WTC11 (cell line): ENCODE results near the gene SPRYD3. TPM values are rescaled to one million over a fixed set of nuclear protein-coding genes. Genes with fewer than 3 reads are reported as not detected.

Source experiments
- ATAC-seq: fragments of 200-7000 bp; cut with Tn5 transposase; 2 replicates; pipeline ENCODE4 v1.10.0; 2021; ENCODE audit warnings: mild to moderate bottlenecking, moderate library complexity
- CTCF ChIA-PET: fragments of 300-600 bp; sonication (Branson Sonifier 250); formaldehyde crosslinking; loops from one replicate; lab custom pipeline; 2021; ENCODE audit warnings: antibody characterized with exemption; lab: Charles Lee
- POLR2A ChIA-PET: fragments of 350-600 bp; sonication (Branson Sonifier 250); formaldehyde crosslinking; loops from one replicate; lab custom pipeline; 2021; ENCODE audit warnings: antibody characterized with exemption; lab: Charles Lee
- DNase-seq: peaks from one replicate; pipeline ENCODE4 v3.0.0; 2021; ENCODE audit warnings: low spot score
- H3K27ac Mint-ChIP-seq: 2 replicates; pipeline ENCODE4 v1.8.0; 2021; ENCODE audit warnings: mixed read lengths
- H3K27me3 Mint-ChIP-seq: 2 replicates; pipeline ENCODE4 v1.8.0; 2021; ENCODE audit warnings: low read depth, mild to moderate bottlenecking, moderate library complexity, mixed read lengths
- H3K36me3 Mint-ChIP-seq: 2 replicates; pipeline ENCODE4 v1.8.0; 2021; ENCODE audit warnings: mixed read lengths
- H3K4me1 Mint-ChIP-seq: 2 replicates; pipeline ENCODE4 v1.8.0; 2022; ENCODE audit warnings: mixed read lengths
- H3K4me3 Mint-ChIP-seq: 2 replicates; pipeline ENCODE4 v1.8.0; 2021; ENCODE audit warnings: mild to moderate bottlenecking, moderate library complexity, mixed read lengths
- H3K9me3 Mint-ChIP-seq: 2 replicates; pipeline ENCODE4 v1.8.0; 2021; ENCODE audit warnings: mixed read lengths
- ESRRA ChIP-seq: sonication (generic); formaldehyde crosslinking; IDR thresholded peaks from 2 replicates; pipeline ENCODE4 v1.8.1; 2022; ENCODE audit warnings: mild to moderate bottlenecking, missing genetic modification reagents, borderline replicate concordance
- ETV6 ChIP-seq: sonication (generic); formaldehyde crosslinking; IDR thresholded peaks from 2 replicates; pipeline ENCODE4 v1.8.1; 2022; ENCODE audit warnings: mild to moderate bottlenecking, missing genetic modification reagents
- FOXJ3 ChIP-seq: sonication (generic); formaldehyde crosslinking; IDR thresholded peaks from 2 replicates; pipeline ENCODE4 v1.9.0; 2021; ENCODE audit warnings: missing genetic modification reagents, mild to moderate bottlenecking, borderline replicate concordance
- GTF2I ChIP-seq: fragments of 250-450 bp; sonication (Bioruptor Pico); conservative IDR thresholded peaks from 2 replicates; pipeline ENCODE4 v1.4.0; 2021; ENCODE audit warnings: mild to moderate bottlenecking
- MXD4 ChIP-seq: fragments of 250-450 bp; sonication (Bioruptor Pico); IDR thresholded peaks from 2 replicates; pipeline ENCODE4 v1.8.0; 2021; ENCODE audit warnings: mild to moderate bottlenecking, moderate library complexity, borderline replicate concordance
- PRRX2 ChIP-seq: fragments of 250-450 bp; sonication (Bioruptor Pico); IDR thresholded peaks from 2 replicates; pipeline ENCODE4 v1.8.0; 2021; ENCODE audit warnings: mild to moderate bottlenecking
- RORB ChIP-seq: fragments of 250-450 bp; sonication (Bioruptor Pico); IDR thresholded peaks from 2 replicates; pipeline ENCODE4 v1.9.0; 2021; ENCODE audit warnings: mild to moderate bottlenecking
- TEAD4 ChIP-seq: sonication (generic); formaldehyde crosslinking; IDR thresholded peaks from 2 replicates; pipeline ENCODE4 v1.8.0; 2022; ENCODE audit warnings: mild to moderate bottlenecking, missing genetic modification reagents
- ZBTB21 ChIP-seq: sonication (generic); formaldehyde crosslinking; IDR thresholded peaks from 2 replicates; pipeline ENCODE4 v1.8.1; 2023; ENCODE audit warnings: mild to moderate bottlenecking, missing genetic modification reagents, borderline replicate concordance
- ZNF219 ChIP-seq: sonication (generic); formaldehyde crosslinking; IDR thresholded peaks from 2 replicates; pipeline ENCODE4 v1.8.0; 2023; ENCODE audit warnings: missing genetic modification reagents, mild to moderate bottlenecking, borderline replicate concordance
- ZNF317 ChIP-seq: sonication (generic); formaldehyde crosslinking; IDR thresholded peaks from 2 replicates; pipeline ENCODE4 v1.8.1; 2023; ENCODE audit warnings: low read depth, mild to moderate bottlenecking, moderate library complexity, missing genetic modification reagents, borderline replicate concordance
- total RNA-seq: library from RNA; stranded (reverse); gene quantifications from 3 replicates; pipeline ENCODE4 v1.2.3, GENCODE V29; 2021
- TF ChIP-seq, protein P1 (sequence below): fragments of 200-600 bp; IDR thresholded peaks from 2 replicates; pipeline ENCODE4 v1.8.0; 2022; ENCODE audit warnings: antibody characterized with exemption
- TF ChIP-seq, protein P2 (sequence below): sonication (generic); formaldehyde crosslinking; IDR thresholded peaks from 2 replicates; pipeline ENCODE4 v1.8.0; 2023; ENCODE audit warnings: missing genetic modification reagents
- TF ChIP-seq, protein P3 (sequence below): sonication (generic); formaldehyde crosslinking; conservative IDR thresholded peaks from 2 replicates; pipeline ENCODE4 v1.8.1; 2022; ENCODE audit warnings: mild to moderate bottlenecking, missing genetic modification reagents
- TF ChIP-seq, protein P4 (sequence below): sonication (generic); formaldehyde crosslinking; IDR thresholded peaks from 2 replicates; pipeline ENCODE4 v1.8.1; 2023; ENCODE audit warnings: mild to moderate bottlenecking, missing genetic modification reagents, moderate library complexity
- TF ChIP-seq, protein P5 (sequence below): sonication (generic); formaldehyde crosslinking; IDR thresholded peaks from 2 replicates; pipeline ENCODE4 v1.8.1; 2023; ENCODE audit warnings: mild to moderate bottlenecking, missing genetic modification reagents, moderate library complexity
- TF ChIP-seq, protein P6 (sequence below): sonication (generic); formaldehyde crosslinking; IDR thresholded peaks from 2 replicates; pipeline ENCODE4 v1.8.1; 2023; ENCODE audit warnings: mild to moderate bottlenecking, moderate library complexity, missing genetic modification reagents

The SPRYD3 gene
- total RNA-seq, 1 experiment from 2014 or later = 11.9 TPM

DNA sequence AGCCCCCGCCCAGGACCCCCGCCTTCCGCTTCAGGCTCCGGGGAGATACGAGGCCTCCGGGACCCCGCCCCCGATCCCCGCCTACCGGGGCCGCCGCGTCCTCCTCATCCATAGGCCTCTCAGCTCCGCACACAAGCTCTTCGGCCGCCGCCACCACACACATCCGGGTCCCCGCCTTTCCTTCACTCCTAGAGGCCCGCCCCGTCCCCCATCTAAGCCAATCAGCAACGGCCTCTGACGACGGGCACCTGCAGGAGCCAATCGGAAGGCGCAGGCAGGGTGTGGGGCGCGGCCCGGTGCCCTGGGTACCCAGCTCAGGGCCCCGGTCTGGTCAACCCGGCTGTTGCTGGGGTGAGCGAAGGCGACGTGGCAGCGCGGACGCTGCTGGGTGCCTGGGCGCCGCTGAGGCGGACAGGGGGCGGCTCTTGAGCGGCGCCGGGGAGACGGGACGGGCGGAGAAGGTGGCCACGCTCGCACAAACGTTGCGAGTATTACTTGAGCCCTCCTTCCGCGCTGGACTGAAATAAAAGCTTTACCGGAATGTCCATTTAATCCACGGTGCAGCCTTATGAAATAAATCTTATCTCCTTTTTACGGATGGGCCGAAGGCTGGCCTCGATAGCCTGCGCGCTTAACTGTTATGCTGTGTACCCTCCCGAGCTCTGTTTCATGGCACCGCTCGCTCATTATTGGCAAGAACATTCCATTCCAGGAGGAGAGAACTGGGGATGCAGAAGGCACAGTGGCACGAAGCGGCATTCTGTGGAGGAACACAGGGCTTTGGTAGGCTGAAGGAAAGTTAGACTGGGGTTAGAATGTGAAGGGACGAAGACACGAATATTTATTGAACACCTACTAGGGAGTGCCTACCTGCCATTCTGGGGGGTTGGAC, at the start of gene SPRYD3 (continued):
- TF ChIP-seq, protein P1, sequence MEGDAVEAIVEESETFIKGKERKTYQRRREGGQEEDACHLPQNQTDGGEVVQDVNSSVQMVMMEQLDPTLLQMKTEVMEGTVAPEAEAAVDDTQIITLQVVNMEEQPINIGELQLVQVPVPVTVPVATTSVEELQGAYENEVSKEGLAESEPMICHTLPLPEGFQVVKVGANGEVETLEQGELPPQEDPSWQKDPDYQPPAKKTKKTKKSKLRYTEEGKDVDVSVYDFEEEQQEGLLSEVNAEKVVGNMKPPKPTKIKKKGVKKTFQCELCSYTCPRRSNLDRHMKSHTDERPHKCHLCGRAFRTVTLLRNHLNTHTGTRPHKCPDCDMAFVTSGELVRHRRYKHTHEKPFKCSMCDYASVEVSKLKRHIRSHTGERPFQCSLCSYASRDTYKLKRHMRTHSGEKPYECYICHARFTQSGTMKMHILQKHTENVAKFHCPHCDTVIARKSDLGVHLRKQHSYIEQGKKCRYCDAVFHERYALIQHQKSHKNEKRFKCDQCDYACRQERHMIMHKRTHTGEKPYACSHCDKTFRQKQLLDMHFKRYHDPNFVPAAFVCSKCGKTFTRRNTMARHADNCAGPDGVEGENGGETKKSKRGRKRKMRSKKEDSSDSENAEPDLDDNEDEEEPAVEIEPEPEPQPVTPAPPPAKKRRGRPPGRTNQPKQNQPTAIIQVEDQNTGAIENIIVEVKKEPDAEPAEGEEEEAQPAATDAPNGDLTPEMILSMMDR = no peak
- TF ChIP-seq ZNF219 (CRISPR knock-in tag) = no peak
- TF ChIP-seq, protein P2, sequence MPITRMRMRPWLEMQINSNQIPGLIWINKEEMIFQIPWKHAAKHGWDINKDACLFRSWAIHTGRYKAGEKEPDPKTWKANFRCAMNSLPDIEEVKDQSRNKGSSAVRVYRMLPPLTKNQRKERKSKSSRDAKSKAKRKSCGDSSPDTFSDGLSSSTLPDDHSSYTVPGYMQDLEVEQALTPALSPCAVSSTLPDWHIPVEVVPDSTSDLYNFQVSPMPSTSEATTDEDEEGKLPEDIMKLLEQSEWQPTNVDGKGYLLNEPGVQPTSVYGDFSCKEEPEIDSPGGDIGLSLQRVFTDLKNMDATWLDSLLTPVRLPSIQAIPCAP = no peak
- no peak for TF ChIP-seq TEAD4 (CRISPR knock-in tag)
- TF ChIP-seq, protein P3, sequence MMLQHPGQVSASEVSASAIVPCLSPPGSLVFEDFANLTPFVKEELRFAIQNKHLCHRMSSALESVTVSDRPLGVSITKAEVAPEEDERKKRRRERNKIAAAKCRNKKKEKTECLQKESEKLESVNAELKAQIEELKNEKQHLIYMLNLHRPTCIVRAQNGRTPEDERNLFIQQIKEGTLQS (CRISPR knock-in tag) = no peak
- TF ChIP-seq MXD4 (CRISPR knock-in tag) = no peak
- TF ChIP-seq ESRRA (CRISPR knock-in tag) = 0 out of 2 replicates have a peak, but pooled peaks have one; percentile 56
- TF ChIP-seq RORB (CRISPR knock-in tag) = no peak
- TF ChIP-seq GTF2I (CRISPR knock-in tag) = no peak
- TF ChIP-seq, protein P4, sequence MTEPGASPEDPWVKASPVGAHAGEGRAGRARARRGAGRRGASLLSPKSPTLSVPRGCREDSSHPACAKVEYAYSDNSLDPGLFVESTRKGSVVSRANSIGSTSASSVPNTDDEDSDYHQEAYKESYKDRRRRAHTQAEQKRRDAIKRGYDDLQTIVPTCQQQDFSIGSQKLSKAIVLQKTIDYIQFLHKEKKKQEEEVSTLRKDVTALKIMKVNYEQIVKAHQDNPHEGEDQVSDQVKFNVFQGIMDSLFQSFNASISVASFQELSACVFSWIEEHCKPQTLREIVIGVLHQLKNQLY (CRISPR knock-in tag) = no peak
- TF ChIP-seq PRRX2 (CRISPR knock-in tag) = no peak
- TF ChIP-seq ZBTB21 (CRISPR knock-in tag) = no peak
- TF ChIP-seq FOXJ3 (CRISPR knock-in tag) = no peak
- TF ChIP-seq, protein P5, sequence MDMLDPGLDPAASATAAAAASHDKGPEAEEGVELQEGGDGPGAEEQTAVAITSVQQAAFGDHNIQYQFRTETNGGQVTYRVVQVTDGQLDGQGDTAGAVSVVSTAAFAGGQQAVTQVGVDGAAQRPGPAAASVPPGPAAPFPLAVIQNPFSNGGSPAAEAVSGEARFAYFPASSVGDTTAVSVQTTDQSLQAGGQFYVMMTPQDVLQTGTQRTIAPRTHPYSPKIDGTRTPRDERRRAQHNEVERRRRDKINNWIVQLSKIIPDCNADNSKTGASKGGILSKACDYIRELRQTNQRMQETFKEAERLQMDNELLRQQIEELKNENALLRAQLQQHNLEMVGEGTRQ (CRISPR knock-in tag) = no peak
- TF ChIP-seq, protein P6, sequence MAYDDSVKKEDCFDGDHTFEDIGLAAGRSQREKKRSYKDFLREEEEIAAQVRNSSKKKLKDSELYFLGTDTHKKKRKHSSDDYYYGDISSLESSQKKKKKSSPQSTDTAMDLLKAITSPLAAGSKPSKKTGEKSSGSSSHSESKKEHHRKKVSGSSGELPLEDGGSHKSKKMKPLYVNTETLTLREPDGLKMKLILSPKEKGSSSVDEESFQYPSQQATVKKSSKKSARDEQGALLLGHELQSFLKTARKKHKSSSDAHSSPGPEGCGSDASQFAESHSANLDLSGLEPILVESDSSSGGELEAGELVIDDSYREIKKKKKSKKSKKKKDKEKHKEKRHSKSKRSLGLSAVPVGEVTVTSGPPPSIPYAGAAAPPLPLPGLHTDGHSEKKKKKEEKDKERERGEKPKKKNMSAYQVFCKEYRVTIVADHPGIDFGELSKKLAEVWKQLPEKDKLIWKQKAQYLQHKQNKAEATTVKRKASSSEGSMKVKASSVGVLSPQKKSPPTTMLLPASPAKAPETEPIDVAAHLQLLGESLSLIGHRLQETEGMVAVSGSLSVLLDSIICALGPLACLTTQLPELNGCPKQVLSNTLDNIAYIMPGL (CRISPR knock-in tag) = no peak

DNA sequence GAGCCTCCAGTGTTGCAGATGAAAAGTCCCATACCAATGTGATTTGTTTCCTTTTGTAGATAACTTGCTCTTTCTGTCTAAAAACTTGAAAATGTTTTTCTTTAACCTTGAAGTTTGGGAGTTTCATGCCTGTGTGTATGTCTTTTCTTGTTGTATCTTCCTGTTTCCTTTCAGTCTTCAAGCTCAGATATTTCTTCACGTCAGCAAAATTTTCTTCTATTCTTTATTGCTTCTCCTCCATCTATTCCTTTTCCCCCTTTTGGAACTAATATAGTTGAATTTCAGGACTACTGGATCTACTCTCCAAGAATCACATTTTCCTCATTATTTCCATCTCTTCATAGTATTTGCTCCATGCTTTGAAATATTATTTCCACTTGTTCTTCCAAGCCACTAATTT, 48.0 kb upstream of the SPRYD3 start:
- Mint-ChIP-seq H3K27me3 (peaks cover 70% of the 10 kb centered on the region), H3K36me3 (0 out of 2 replicates have a peak, but pooled peaks cover 2% of the 10 kb centered on the region), H3K4me3 (no peak overlapping the region), H3K9me3 (peaks cover 4% of the 10 kb centered on the region), H3K27ac (no peak overlapping the region), H3K4me1 (no peaks in the 10 kb centered on the region)
- TF ChIP-seq ETV6 (no peak), ZNF317 (CRISPR knock-in tag) (no peak)
- ChIA-PET POLR2A (no interaction called here), CTCF (interaction anchor here (1.1 kb wide), 2 partner anchors 61 to 86 kb away, joined by 3 to 4 read pairs; no protein-coding TSS in a partner anchor)
- DNase-seq (no peak), ATAC-seq (no peak)
